Measurements from ENCODE around the gene C5orf63. TPM values are rescaled to one million over a fixed set of nuclear protein-coding genes. Genes with fewer than 3 reads are reported as not detected.

C5orf63 gene
- total RNA-seq, 1 donor from 2014 or later: 10.3 TPM

Other genes with a start within 250 kb of the C5orf63 start
- gene MARCHF3, start 42.9 kb downstream of the C5orf63 start, total RNA-seq: 35.7 TPM
- 0.47 TPM for gene MEGF10, start 217.3 kb upstream of the C5orf63 start, total RNA-seq